ENCODE measurements around the gene HIRA.

DNA sequence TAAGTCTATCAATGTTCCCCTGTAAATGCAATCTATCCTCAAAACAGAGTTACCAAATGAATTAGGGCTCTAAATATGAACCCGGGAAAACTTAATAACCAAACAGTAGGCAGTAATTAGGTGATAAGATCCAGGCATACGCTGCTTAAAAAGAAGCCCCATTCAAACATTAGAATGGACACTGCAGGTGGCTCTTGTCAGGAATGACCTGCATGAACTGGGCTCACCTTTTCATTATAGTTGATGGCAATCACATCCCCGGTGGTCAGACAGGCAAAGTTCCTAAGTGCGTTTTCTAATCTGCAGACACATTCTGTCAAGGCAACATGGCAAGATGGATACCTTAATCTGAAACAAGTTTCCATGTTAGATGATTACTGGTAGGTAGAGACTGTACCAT lies 33.4 kb upstream of the HIRA start:
- no peak for TF ChIP-seq CTCF (IDR thresholded peaks at IDR 0.05 in 8 of 11, conservative IDR thresholded peaks at IDR 0.05 in 3 of 11)
- TF ChIP-seq POLR2AphosphoS5 (IDR thresholded peaks at IDR 0.05) = no peak
